Stimulated activated CD4-positive, alpha-beta T cell treated with anti-CD3 and anti-CD28 coated beads, Interleukin-4, amount 100 ng/mL, for 4 hours (primary cell): ENCODE measurements around the gene OR7G2.
"Not testable (repeated sequence)": the region's sequence is repeated elsewhere in the genome, so short reads cannot be mapped to it uniquely, and the experiment has no call there.

Experiments used
- DNase-seq, 2 experiments: peaks; one replicate each; pipeline ENCODE4 v3.0.0-alpha.2; 2020

OR7G2 gene

DNA sequence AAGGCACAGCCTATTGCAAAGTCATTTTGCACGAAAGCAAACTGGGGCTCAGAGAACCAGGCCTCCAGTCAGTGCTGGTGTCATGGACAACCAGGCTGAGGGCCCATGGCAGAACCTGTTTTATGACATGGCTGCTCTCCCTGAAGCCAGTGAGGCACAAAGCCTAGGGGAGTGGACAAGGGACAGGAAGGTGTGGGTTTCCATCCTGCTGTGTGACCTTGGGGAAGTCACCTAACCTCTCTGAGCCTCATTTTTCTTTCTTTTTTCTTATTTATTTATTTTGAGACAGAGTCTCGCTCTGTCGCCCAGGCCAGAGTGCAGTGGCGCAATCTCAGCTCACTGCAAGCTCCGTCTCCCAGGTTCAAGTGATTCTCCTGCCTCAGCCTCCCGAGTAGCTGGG is 35.6 kb downstream of the OR7G2 start:
- not testable (repeated sequence) for DNase-seq

DNA sequence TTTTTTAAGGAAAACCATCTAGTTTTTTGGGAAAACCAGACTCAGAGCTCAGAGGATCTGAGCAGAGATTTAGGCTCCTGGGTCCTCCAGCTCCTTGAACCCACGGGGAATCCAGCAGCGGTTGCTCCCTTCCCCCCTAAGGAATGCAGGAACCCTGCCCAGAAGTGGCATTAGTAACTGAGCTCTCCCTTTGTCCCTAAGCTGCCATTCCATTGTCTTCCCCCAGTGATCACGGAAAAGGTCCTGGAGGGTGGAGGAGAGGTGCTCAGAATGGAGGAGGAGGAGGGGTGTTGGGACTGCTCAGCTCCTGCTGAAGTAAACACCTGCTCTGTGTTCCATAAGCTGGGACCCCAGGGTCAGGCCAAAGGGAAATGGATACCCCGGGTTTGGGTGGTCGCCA is 37.2 kb downstream of the OR7G2 start:
- no peak for DNase-seq

DNA sequence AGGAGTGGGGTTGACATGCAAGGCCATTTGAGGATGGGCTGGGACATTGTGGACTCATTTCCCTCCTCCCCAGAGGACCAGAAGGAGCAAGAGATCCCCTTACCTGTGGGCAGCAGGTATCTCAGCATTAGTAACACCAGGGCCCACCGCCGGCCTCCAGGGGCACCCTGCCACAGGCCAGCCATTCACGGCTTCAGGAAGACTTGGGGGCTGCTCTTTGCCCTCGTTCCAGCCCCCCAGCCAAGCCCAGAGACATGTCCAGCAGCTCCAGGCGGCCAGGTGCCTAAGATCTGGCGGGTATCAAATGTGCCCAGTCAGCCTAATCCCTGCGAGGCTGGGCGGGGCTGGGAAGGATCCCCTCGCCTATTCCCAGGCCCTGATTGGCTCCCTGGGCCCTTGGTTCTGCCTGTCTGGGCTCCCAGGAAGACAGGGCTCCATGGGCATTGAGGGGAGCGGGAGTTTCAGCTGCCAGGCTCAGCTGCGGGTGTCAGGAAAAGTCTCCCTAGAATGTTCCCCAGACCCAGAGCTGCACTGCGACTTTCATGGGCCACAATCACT is 41.7 kb downstream of the OR7G2 start:
- no peak for DNase-seq

DNA sequence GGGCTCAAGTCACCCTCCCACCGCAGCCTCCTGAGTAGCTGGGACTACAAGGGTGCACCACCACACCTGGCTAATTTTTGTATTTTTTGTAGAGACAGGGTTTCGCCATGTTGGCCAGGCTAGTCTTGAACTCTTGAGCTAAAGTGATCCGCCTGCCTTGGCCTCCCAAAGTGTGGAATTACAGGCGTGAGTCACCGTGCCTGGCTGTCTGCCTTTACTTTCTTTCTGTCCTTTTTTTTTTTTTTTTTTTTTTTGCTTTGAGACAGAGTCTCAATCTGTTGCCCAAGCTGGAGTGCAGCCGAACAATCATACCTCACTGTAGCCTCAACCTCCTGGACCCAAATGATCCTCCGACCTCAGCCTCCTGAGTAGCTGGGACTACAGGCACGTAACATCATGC is 45.4 kb downstream of the OR7G2 start:
- no peak for DNase-seq

DNA sequence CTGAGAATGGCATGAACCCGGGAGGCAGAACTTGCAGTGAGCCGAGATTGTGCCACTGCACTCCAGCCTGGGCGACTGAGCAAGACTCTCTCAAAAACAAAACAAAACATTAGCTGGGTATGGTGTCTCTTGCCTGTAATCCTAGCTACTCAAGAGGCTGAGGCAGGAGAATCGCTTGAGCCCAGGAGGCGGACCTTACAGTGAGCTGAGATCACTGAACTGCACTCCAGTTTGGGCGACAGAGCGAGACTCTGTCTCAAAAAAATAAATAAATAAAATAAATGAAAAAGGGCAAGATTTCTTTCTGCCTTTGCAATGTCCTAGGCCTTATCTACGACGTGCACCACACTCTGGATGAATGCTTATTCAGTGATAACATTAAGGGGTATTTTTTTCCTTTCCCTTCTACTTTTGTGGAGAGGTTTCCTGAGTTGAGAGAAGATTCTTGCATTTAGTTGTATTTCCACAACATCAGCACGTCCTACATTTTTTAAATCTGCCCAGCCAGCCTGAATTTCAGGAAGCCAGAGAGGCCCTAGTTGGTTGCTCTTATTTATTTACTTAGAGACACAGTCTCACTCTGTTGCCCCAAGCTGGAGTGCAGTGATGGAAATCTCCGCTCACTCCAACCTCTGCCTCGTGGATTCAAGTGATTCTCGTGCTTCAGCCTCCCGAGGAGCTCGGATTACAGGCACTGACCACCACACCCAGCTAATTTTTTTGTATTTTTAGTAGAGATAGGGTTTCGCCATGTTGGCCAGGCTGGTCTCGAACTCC is 46.5 kb downstream of the OR7G2 start:
- DNase-seq = no peak

DNA sequence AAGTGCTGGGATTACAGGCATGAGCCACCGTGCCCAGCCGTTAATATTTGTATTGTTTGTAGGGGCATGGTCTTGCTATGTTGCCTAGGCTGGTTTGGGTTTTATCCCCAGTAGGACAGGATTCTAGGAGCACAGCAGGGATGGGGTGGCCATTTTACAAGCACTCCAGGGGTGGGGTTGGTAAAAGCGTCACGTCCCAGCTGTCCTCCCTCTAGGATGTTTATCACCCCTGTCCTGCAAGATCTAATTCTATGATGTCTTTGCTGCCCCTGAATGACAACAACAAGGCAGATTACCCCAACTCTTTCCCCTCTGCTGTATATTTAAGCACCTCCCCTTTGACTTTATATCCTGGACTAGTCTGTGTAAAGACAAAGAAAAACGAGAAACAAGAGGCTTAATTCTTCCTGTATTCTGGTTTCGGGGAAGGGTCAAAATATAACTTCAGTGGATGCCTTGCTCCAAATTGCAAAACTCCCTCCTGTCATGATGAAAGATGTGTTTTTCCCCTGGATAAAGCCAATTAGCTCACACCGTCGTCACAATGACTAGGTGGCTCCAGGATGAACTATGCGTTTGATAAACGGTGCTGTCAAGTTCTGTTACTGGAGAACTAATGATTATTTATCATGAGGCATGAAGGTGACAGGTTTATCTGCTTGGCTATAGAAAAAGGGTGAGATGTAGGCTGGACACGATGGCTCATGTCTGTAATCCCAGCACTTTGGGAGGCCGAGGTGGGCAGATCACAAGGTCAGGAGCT is 48.2 kb downstream of the OR7G2 start:
- no peak for DNase-seq

DNA sequence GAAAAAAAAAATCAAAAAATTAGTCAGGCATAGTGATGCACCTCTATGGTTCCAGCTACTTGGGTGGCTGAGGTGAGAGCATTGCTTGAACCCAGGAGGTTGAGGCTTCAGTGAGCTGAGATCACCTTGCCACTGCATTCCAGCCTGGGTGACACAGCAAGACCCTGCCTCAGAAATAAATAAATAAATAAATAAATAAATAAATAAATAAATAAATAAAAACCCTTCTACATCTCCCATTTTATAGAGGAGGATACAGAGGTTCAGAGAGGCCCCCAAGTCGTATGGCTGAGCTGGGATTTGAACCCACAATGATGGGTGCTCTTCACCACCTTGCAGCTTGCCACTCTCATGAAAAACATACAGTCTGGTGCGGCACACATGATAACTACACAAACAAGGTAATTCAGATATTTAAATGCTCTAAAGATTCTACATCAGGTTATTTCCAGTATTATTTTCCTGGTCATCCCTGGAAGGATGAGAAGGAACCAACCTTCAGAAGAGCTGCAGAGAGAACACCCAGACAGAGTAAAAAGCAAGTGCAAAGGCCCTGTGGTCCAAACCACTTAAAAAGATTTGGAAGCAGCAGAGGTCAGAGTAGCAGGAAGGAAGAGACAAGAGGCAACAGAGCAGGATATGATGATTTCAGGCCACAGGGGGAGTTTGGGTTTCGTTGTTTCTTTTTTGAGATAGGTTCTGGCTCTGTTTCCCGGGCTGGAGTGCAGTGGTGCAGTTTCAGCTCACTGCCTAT is 49.6 kb downstream of the OR7G2 start:
- DNase-seq = no peak

DNA sequence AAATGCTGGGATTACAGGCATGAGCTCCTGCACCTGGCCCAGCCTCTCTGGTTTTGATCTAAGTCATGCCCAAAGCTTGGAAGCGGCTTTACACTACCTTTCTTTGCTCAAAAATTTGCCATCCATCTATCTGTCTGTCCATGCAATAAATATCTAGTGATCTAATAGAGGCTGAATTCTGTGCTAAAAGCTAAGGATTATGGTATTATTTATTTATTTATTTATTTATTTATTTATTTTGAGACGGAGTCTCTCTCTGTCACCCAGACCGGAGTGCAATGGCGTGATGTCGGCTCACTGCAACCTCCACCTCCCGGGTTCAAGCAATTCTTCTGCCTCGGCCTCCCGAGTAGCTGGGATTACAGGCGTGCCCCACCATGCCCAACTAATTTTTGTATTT is 51.1 kb downstream of the OR7G2 start:
- DNase-seq = not testable (repeated sequence)

DNA sequence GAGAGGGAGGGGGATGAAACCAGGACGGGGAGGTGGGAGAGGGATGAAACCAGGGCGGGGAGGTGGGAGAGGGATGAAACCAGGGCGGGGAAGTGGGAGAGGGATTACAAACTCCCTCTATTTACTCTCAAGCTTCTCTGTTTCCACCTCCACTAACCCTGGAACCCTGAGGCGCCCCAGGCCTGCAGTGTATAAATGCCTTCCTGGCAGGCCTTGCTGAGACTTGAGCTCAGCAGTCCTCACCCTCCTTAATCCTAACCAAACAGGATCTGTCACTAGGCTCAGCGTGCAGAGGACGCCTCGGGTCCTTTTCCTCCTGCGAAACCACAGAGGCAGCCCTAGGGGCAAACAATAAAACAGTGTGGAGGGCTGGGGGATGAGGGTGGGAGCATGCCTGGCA is 52.5 kb downstream of the OR7G2 start:
- DNase-seq = no peak

DNA sequence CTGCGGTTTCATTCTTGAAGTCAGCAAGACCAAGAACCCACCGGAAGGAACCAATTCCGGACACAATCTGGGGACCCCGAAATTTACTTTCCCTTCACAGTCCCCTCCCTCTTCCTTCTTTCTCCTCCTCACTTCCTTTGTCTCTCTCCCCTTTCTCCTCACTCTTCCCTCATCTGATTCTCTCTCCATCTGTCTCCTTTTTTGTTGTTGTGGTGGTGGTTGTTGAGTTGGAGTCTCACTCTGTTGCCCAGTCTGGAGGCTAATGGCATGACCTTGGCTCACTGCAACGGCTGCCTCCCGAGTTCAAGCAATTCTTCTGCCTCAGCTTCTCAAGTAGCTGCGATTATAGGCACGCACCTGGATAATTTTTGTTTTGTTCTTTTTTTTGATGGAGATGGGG is 53.1 kb downstream of the OR7G2 start:
- no peak for DNase-seq

DNA sequence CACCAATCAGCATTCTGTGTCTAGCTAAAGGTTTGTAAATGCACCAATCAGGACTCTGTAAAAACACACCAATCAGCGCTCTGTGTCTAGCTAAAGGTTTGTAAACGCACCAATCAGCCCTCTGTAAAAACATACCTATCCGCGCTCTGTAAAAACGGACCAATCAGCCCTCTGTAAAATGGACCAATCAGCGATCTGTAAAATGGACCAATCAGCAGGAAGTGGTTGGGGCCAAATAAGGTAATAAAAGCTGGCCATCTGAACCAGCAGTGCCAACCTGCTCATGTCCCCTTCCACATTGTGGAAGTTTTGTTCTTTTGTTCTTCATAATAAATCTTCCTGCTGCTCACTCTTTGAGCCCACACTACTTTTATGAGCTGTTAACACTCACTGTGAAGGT is 53.6 kb downstream of the OR7G2 start:
- not testable (repeated sequence) for DNase-seq

DNA sequence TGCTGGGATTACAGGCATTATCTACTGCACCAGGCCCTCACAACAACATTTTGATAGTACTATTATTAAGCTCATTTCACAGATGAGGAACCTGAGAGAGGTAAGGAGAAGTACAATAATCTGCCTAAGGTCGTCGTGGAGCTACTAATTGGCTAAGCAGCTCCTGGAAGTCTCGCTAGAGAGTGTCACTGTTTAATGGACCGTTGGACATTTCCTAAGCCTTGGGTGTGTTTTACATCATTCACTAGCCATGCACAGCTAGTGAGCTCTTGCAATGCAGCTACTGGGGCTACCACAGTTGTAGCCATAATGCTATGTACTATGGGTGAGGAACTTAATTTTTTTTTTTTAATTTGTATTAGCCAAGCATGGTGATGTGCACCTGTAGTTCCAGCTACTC is 54.4 kb downstream of the OR7G2 start:
- no peak for DNase-seq
